OCI-LY3 (cell line): ENCODE data around the gene GARIN5A.

Experiments
- H2AFZ ChIP-seq: fragments of 200-600, 300-600 bp; shearing (Covaris generic); 2 replicates; pipeline ENCODE4 v1.6.0; 2014; ENCODE audit warnings: antibody characterized with exemption, low read depth, low read length
- H3K27ac ChIP-seq: fragments of 200-600, 300-600 bp; sonication (generic); 2 replicates; pipeline ENCODE4 v1.5.1; 2014; ENCODE audit warnings: mild to moderate bottlenecking, low read length, moderate library complexity, mixed read lengths
- H3K27me3 ChIP-seq: fragments of 200-600, 300-600 bp; sonication (generic); 2 replicates; pipeline ENCODE4 v1.6.1; 2014; ENCODE audit warnings: low read depth, low read length, mixed read lengths
- H3K36me3 ChIP-seq: fragments of 200-600, 300-600 bp; sonication (generic); replicated peaks from 2 replicates; pipeline ENCODE3; 2014; ENCODE audit warnings: low read depth, low read length, mixed read lengths
- H3K4me1 ChIP-seq: fragments of 300-600, 200-600 bp; sonication (generic); 2 replicates; pipeline ENCODE4 v1.6.1; 2014; ENCODE audit warnings: low read length, mixed read lengths
- H3K4me2 ChIP-seq: fragments of 200-600, 300-600 bp; sonication (generic); 2 replicates; pipeline ENCODE4 v1.6.1; 2014; ENCODE audit warnings: low read length, mixed read lengths
- H3K4me3 ChIP-seq: fragments of 300-600, 200-600 bp; sonication (generic); 2 replicates; pipeline ENCODE4 v1.5.1; 2014; ENCODE audit warnings: antibody characterized with exemption, mild to moderate bottlenecking, low read length, moderate library complexity
- H3K79me2 ChIP-seq: fragments of 300-600, 200-600 bp; shearing (Covaris generic); 2 replicates; pipeline ENCODE4 v1.6.1; 2014; ENCODE audit warnings: mild to moderate bottlenecking, low read length, mixed read lengths
- H3K9ac ChIP-seq: fragments of 300-600, 200-600 bp; shearing (Covaris generic); 2 replicates; pipeline ENCODE4 v1.6.0; 2014; ENCODE audit warnings: mild to moderate bottlenecking, low read length, moderate library complexity
- H3K9me3 ChIP-seq: fragments of 200-600, 300-600 bp; shearing (Covaris generic); 2 replicates; pipeline ENCODE4 v1.6.1; 2014; ENCODE audit warnings: low read length, mixed read lengths; ENCODE audit not compliant: insufficient read depth
- H4K20me1 ChIP-seq: fragments of 200-600, 300-600 bp; sonication (generic); 2 replicates; pipeline ENCODE4 v1.6.1; 2016; ENCODE audit warnings: low read length, mixed read lengths; ENCODE audit not compliant: insufficient read depth
- EZH2phosphoT487 ChIP-seq: fragments of 200-600 bp; shearing (Covaris generic); IDR thresholded peaks from 2 replicates; pipeline ENCODE4 v1.6.1; 2018; ENCODE audit warnings: antibody characterized with exemption, mixed run types, low read depth
- TF ChIP-seq, protein P1 (sequence below): fragments of 200-600, 300-600 bp; sonication (generic); IDR thresholded peaks from 2 replicates; pipeline ENCODE4 v1.5.1; 2014; ENCODE audit warnings: antibody characterized with exemption, low read length, low read depth

Gene GARIN5A

GRCh38 chr19:50518091-50519005 lies 41.7 kb upstream of the GARIN5A start:
- Histone ChIP-seq H3K27me3 (no peaks in the 10 kb centered on the region), H3K36me3 (no peaks in the 10 kb centered on the region), H3K4me2 (no peak overlapping the region), H2AFZ (no peak overlapping the region), H3K79me2 (no peaks in the 10 kb centered on the region), H3K4me1 (no peaks in the 10 kb centered on the region), H3K9ac (no peak overlapping the region), H3K9me3 (no peaks in the 10 kb centered on the region), H4K20me1 (no peaks in the 10 kb centered on the region), H3K27ac (no peak overlapping the region), H3K4me3 (no peak overlapping the region)
- TF ChIP-seq, protein P1, sequence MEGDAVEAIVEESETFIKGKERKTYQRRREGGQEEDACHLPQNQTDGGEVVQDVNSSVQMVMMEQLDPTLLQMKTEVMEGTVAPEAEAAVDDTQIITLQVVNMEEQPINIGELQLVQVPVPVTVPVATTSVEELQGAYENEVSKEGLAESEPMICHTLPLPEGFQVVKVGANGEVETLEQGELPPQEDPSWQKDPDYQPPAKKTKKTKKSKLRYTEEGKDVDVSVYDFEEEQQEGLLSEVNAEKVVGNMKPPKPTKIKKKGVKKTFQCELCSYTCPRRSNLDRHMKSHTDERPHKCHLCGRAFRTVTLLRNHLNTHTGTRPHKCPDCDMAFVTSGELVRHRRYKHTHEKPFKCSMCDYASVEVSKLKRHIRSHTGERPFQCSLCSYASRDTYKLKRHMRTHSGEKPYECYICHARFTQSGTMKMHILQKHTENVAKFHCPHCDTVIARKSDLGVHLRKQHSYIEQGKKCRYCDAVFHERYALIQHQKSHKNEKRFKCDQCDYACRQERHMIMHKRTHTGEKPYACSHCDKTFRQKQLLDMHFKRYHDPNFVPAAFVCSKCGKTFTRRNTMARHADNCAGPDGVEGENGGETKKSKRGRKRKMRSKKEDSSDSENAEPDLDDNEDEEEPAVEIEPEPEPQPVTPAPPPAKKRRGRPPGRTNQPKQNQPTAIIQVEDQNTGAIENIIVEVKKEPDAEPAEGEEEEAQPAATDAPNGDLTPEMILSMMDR, result peak; percentile 14; the same call in 1 of the 2 replicates
- TF ChIP-seq EZH2phosphoT487, result no peak

GRCh38 chr19:50517704-50518075 lies 41.0 kb upstream of the GARIN5A start:
- Histone ChIP-seq H3K4me1 (no peaks in the 10 kb centered on the region), H3K9ac (no peak overlapping the region), H2AFZ (no peak overlapping the region), H3K27ac (no peak overlapping the region), H3K4me2 (no peak overlapping the region), H4K20me1 (no peaks in the 10 kb centered on the region), H3K9me3 (no peaks in the 10 kb centered on the region), H3K4me3 (no peak overlapping the region), H3K79me2 (no peaks in the 10 kb centered on the region), H3K36me3 (no peaks in the 10 kb centered on the region), H3K27me3 (no peaks in the 10 kb centered on the region)
- TF ChIP-seq EZH2phosphoT487, result no peak
- TF ChIP-seq, protein P1, result no peak

DNA sequence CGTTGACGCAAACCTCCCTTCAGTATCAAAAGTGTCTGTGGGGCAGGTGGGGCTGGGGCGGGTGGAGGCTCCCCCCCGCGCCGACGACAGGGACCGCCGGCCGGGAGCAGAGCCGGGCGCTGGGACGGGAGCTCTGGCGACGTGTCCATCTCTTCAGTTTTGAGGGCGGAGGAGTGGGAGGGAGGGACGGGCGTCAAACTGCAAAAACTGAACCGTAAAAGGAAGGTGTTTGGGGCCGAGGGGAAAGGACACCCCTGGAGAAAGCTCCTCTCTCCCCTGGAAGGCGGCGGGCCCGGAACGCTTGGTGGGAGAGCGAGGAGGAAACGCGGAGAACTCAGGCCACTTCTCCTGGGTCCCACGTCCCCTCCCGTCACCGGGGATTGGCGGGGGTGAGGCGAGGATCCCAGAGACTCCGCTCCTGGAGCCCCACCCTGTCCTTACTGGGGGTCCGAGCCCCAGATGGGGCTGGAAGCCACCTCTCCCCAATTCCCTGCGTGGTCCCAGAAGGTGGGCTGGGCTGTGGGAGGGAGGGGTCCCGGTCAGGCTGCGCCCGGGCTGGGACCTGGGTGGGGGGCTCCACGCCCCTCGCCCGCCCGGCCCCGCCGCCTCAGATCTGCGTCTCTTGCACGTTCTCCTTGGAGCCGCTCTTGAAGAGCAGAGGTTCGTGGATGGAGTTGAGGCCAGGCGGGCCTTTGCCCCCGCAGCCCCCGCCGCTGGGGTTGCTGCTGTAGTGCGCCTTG lies 40.5 kb upstream of the GARIN5A start:
- H3K4me1 ChIP-seq, result no peaks in the 10 kb centered on the region
- no peak overlapping the region for H2AFZ ChIP-seq
- TF ChIP-seq, protein P1, result no peak
- no peak for TF ChIP-seq EZH2phosphoT487
- no peaks in the 10 kb centered on the region for H3K27me3 ChIP-seq
- no peak overlapping the region for H3K4me2 ChIP-seq
- H3K4me3 ChIP-seq, result no peak overlapping the region
- H3K9ac ChIP-seq, result no peak overlapping the region
- no peaks in the 10 kb centered on the region for H3K36me3 ChIP-seq
- H3K27ac ChIP-seq, result no peak overlapping the region
- no peaks in the 10 kb centered on the region for H3K79me2 ChIP-seq
- H4K20me1 ChIP-seq, result no peaks in the 10 kb centered on the region
- no peaks in the 10 kb centered on the region for H3K9me3 ChIP-seq

GRCh38 chr19:50516456-50516855 lies 39.8 kb upstream of the GARIN5A start:
- no peak overlapping the region for H2AFZ ChIP-seq
- H3K27me3 ChIP-seq, result no peaks in the 10 kb centered on the region
- no peaks in the 10 kb centered on the region for H3K79me2 ChIP-seq
- H3K27ac ChIP-seq, result no peak overlapping the region
- H3K9ac ChIP-seq, result no peak overlapping the region
- no peaks in the 10 kb centered on the region for H3K36me3 ChIP-seq
- no peak overlapping the region for H3K4me3 ChIP-seq
- TF ChIP-seq, protein P1, result no peak
- H3K4me2 ChIP-seq, result no peak overlapping the region
- H4K20me1 ChIP-seq, result no peaks in the 10 kb centered on the region
- H3K9me3 ChIP-seq, result no peaks in the 10 kb centered on the region
- 0 out of 2 replicates have a peak, but pooled peaks cover 4% of the 10 kb centered on the region for H3K4me1 ChIP-seq
